ENCODE results near the gene SLC12A1.

- TF ChIP-seq CTCF (IDR thresholded peaks at IDR 0.05) (no peak), POLR2A (IDR thresholded peaks at IDR 0.05) (no peak), POLR2AphosphoS5 (IDR thresholded peaks at IDR 0.05) (no peak)
Observed at GRCh38 chr15:48266024-48266689, 60.1 kb downstream of the SLC12A1 start.
